NCI-H526 (cell line): ENCODE results near the gene GPR143.
A peak's percentile ranks its signal among the peaks of the same experiment; 100 is the strongest.
"Not testable (repeated sequence)": the region's sequence is repeated elsewhere in the genome, so short reads cannot be mapped to it uniquely, and the experiment has no call there.

Experiments used
- DNase-seq, 2 experiments: peaks; one replicate each; lab custom pipeline; 2025; lab: John Stamatoyannopoulos, UW

Gene GPR143

GRCh38 chrX:9765737-9766097 is at the start of gene GPR143:
TSS of gene GPR143 (minus strand) at chrX:9765847. CDS start at chrX:9765817, 30 bp downstream.
- no peak for DNase-seq

- not testable (repeated sequence) for DNase-seq
These were observed 45.4 kb upstream of the GPR143 start for GRCh38 chrX:9811086-9811485.

DNA sequence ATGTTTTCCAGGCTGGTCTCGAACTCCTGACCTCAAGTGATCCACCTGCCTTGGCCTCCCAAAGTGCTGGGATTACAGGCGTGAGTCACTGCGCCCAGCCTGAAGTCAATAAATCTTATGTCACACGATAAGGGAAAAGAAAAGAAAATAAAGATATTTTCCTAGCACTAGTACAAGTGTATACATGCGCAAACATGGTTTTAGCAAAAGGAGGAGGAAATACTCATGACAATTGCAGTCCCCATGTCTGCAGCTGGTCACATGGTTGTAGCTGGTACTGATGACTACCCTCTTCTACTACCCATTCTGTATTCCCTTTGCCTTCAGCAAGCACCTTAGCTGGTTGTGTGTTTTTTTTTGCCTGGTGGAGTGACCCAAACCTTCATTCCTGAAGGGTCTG is 44.2 kb upstream of the GPR143 start:
- not testable (repeated sequence) for DNase-seq

GRCh38 chrX:9807355-9808182 is 41.9 kb upstream of the GPR143 start:
- DNase-seq, result peak; percentile 14 to 67

GRCh38 chrX:9805956-9806355 is 40.3 kb upstream of the GPR143 start:
- no peak for DNase-seq

DNA sequence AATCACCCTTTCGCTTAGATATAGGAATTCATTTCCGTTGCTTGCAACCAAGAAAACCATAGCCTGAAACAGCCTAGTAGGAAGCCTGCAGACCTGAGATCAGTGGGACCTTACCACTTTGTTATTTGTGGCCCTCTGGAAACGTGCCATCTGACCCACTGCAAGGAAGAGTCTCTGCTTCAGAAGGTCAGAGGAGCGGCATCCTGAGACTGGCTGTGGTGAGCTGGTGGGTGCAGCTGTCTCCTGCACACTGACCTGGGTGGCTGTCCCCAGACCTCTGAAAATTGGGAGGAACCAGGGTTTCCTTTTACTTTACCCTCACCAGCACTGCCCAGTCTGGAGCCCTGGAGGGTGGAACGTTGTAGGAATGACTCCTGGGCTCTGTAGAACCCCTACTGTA is 38.8 kb upstream of the GPR143 start:
- no peak for DNase-seq

DNA sequence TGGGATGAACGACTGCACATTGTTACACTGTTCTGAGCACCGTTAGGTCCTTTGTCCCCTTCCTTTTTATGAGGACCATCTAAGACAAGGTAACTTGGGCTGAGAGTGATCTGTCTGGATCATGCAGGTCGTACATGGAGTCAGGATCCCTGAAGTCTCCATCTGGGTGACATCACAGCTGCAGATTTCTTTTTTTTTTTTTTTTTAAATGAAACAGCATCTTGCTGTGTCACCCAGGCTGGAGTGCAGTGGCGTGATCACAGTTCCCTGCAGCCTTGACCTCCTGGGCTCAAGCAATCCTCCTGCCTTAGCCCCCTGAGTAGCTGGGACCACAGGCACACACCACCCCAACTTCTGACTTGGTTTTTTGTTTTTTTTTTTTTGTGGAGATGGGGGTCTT is 37.1 kb upstream of the GPR143 start:
- DNase-seq, result no peak

- DNase-seq, result peak; percentile 43 to 58
These were observed 32.0 kb upstream of the GPR143 start for GRCh38 chrX:9797384-9798360.

DNA sequence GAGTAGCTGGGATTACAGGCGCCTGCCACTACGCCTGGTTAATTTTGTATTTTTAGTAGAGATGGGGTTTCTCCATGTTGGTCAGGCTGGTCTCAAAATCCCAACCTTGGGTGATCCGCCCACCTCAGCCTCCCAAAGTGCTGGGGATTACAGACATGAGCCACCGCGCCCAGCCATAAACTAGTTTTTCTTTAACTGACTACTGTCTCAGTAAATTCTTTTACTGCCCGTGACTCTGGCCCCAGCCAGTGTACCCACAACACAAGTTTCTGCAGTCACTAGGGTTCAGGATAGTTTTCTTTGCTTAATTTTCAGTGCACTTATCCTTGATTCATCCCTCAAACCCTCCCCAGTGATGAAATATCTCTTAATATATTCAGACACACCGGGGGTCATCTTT is 28.8 kb upstream of the GPR143 start:
- no peak for DNase-seq

DNA sequence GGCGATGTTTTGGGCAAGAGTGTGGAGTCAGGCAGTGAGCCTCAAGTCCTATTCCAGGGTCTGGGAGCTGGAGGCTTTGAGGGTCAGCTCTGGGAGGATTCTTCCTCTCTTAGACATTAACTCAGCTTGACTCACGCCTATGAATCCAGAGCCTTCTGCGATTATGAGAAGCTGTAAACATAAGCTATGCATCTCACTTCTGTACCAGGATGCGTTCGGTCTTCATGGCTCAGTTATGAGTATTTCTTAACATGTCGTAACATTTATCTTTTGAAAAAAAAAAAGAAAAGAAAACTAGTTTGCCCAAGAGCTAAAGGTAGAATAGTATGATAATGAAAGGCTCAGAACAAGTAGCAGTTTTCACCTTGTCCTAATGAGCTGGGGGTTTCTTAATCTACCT is 25.2 kb upstream of the GPR143 start:
- no peak for DNase-seq

GRCh38 chrX:9789555-9789954 is 23.9 kb upstream of the GPR143 start:
- no peak for DNase-seq

DNA sequence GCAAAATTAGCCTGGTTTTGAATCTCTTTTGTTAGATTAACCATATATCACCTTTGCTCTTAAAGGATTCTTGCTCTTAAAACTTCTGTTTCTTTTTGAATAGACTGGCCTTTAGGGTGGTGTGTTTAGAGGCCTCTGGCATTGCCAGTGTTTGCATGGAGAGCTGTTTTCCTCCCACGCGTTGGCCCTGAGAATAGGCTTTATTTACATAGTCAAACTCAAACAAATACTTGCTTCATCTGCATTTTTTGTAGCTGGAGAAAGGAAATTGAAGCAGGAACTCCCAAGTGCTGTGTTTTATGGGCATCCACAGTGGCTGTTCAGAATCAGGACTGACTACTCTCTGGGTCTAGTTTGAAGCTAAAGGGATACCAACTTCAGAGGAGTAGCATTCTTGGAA is 23.3 kb upstream of the GPR143 start:
- peak; percentile 94 to 96 for DNase-seq

GRCh38 chrX:9786798-9787635 is 21.4 kb upstream of the GPR143 start:
- DNase-seq, result peak; percentile 8 to 76

DNA sequence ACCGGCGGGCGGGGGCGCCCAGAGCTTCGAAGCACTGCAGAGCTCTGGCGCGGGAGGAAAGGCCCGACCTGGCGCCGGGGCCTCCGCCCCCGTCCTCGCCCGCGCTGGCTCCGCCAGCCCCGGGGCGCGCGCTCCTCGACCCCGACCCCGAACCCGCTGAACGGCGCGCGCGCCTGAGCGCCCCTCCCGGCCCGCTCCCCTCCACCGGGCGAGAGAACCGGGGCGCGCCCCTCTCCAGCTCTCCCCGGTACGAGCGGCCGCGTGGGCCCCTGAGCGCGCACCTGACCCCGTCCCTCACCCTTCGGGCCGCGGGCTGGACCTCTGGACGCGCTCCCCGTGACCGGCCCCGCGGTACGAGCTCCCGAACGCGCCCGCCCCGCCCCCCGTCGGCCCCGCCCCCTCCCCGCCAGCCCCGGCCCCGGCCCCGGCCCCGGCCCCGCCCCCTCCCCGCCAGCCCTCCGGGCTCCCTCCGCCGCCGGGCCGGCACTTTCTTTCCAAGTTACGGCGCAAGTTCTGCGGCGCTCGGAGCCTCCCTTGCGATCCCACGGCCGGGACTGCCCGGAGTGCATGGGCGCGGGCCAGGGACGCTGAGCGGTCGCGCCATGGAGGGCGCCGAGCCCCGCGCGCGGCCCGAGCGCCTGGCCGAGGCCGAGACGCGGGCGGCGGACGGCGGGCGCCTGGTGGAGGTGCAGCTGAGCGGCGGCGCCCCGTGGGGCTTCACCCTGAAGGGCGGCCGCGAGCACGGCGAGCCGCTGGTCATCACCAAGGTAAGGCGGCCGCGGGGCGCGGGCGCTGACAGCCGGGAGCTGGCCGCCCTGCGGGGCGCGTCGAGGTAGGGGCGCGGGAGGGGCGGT is 20.5 kb upstream of the GPR143 start, which contains the start of gene SHROOM2:
SHROOM2 (plus strand) TSS at position 486 of the 854 bp plus-strand sequence; CDS start at position 603, 117 bp downstream.
- DNase-seq, result peak in 1 of 2 experiments; percentile 66

- DNase-seq, result peak in 1 of 2 experiments; percentile 42
These were observed 19.8 kb upstream of the GPR143 start for GRCh38 chrX:9785254-9785943.

- DNase-seq, result no peak
These were observed 18.7 kb upstream of the GPR143 start for GRCh38 chrX:9784332-9784731.

- DNase-seq, result no peak
These were observed 16.3 kb upstream of the GPR143 start for GRCh38 chrX:9781941-9782340.

DNA sequence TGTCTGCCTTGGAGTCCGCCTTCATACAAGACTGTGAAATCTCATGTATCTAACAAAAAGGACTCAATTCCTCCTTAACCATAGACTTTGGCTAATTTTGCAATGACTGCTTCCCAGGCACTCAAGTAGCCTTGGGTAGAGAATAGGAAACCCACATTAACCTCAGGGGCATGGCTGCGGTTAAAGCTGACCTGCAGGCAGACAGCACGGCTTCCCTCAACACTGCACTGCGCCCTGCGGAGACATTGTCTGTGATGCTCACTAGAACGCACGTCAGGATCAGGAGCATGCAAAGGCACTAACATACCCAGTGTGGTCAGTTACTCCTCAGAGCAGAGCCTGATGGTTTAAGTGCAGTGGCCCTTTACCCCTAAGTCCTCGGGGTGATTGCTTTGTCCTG is 10.3 kb upstream of the GPR143 start:
- DNase-seq, result no peak

GRCh38 chrX:9772943-9773342 is 7.3 kb upstream of the GPR143 start:
- peak in 1 of 2 experiments; percentile 29 for DNase-seq

GRCh38 chrX:9770319-9770718 is 4.7 kb upstream of the GPR143 start:
- no peak for DNase-seq
